SIG-M5 treated with dmso at 0.1 percent for 504 hours (cell line): Measurements from ENCODE around the gene RRN3.
"Not testable (repeated sequence)": the region's sequence is repeated elsewhere in the genome, so short reads cannot be mapped to it uniquely, and the experiment has no call there.

Experiments used
- DNase-seq: peaks from one replicate; lab custom pipeline; 2025; ENCODE audit not compliant: unreplicated experiment; lab: John Stamatoyannopoulos, UW

The RRN3 gene

GRCh38 chr16:15028801-15029698 lies 65.0 kb downstream of the RRN3 start:
- not testable (repeated sequence) for DNase-seq

GRCh38 chr16:15028345-15028715 lies 65.7 kb downstream of the RRN3 start:
- not testable (repeated sequence) for DNase-seq

DNA sequence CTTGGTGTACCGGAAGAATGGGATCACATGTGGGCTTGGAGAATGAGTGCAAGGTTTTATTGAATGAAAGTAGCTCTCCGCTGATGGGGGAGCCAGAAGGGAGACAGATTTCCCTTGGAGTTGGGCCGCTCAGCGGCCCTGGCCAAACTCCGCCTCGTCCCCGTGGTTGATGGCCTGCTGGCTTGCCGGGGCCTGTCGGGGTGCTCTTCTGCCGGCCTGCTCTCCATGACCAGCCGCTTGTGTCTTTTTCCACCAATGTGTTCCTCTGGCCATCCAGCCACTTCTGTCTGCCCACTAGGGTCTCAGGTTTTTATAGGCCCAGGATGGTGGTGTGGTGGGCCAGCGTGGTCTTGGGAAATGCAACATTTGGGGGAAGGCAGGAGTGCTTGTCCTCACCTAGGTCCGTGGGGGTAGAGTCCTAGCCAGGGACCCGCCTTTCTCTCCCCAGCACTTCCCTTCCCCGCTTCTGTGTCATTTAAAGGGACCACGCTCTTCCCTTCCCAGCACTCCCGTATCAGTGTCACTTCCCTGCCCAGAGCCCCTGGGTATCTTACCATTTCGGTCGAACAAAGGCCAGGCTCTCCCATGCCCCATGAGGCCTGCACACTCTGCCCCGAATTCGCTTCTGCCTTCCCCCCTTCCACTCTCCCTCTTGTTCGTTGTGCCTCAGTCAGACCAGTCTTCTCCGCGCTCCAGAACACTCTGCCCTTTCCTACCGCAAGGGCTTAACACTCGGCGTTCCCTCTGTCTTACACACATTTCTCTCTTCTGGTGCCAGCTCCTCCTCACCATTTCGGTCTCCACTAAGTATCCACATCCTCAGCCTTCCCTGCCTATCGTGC lies 66.3 kb downstream of the RRN3 start:
- not testable (repeated sequence) for DNase-seq

DNA sequence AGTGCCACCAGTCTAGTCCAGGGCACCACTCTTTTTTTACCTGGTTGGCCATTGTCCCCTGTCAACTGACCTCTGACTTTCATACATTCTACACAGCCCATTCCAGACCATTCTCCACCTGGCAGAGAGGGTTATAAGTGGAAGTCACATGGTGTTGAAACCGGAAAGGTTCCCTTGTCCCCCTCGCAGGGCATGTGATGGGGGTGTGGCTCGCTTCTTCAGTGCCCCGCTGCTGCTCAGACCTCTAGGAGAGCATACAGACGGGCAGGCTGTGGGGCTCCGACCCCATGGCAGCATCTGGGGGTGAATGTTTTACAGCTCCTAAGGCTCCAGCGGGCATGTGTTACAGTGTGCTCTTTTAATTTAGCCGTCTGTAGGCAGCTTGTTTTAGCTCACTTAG lies 67.0 kb downstream of the RRN3 start:
- not testable (repeated sequence) for DNase-seq

GRCh38 chr16:15025234-15025951 lies 68.7 kb downstream of the RRN3 start:
- not testable (repeated sequence) for DNase-seq

GRCh38 chr16:15024858-15025199 lies 69.2 kb downstream of the RRN3 start:
- DNase-seq = not testable (repeated sequence)

- peak; percentile 1 for DNase-seq
Measured at GRCh38 chr16:15023381-15024077, 70.5 kb downstream of the RRN3 start.

- peak; percentile 61 for DNase-seq
Measured at GRCh38 chr16:15022194-15022593, 71.9 kb downstream of the RRN3 start.

DNA sequence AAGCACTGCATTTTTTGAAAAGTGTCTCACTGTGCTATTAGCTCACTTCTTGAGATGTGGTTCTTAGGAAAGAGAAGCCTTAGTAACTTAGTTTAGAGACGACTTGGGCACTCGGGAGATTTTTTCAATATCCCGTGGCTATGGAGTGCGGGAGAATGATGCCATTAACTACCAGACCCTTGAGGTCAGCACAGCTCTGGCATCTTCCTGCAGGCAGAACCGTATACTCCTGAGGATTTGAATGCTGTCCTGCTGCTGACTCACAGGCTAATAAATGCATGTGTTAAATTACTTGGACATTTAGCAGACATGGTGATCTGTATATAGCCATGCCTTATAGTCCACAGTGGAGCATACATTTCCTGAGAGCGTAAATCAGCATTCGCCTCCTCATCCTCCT lies 72.6 kb downstream of the RRN3 start:
- not testable (repeated sequence) for DNase-seq

DNA sequence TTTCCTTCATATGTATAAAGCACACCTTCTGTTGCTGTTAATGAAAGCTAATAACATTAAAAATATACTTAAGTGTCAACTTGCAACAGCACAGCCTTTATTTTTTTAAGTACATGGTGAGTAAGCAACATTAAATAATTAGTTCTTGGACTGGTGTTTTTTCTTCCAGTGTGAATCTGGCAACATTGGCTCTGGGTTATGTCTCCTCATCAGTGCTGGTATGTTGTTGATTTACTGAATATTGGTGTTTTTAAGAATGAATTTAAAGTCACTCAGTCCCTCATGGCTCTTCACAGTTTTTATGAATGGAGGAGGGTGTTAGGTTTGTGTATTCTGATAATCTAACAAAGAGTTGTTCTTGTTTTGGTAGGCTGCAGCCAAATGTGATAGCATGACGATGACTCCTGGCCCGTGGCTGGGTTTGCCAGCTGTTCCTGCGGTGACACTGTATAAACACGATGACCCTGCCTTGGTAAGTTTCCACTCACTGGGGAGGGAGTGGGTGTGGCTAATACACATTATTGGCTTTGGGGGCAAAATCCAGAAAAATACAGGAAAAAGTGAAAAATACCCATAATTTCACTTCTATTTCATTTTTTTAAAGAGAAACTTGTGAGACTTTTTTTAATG lies 77.0 kb downstream of the RRN3 start:
- not testable (repeated sequence) for DNase-seq

- DNase-seq = not testable (repeated sequence)
Measured at GRCh38 chr16:15016354-15016753, 77.7 kb downstream of the RRN3 start.

GRCh38 chr16:15015671-15016070 lies 78.4 kb downstream of the RRN3 start:
- DNase-seq = not testable (repeated sequence)

- DNase-seq = not testable (repeated sequence)
Measured at GRCh38 chr16:15012941-15013340, 81.1 kb downstream of the RRN3 start.
